Measurements from ENCODE around the gene HCK.

The HCK gene

DNA sequence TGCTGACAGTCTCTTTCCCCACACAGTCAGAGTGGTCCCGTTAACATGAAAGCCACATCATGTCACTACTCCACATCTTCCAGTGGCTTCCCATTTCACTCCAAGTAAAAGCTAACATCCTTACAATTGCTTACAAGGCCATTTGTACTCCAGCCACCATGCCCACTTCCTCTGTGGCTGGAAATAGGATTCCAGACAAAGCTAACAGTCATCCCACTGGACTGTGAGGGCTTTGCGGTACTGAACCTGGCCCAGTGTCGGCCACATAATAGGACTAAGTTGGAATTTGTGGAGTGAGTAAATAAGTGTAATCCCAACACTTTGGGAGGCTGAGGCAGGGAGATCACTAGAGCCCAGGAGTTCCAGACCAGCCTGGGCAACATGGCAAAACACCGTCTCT, 31.0 kb upstream of the HCK start:
- Mint-ChIP-seq H3K36me3 (ENCODE audit: low read depth) (no peaks in the 10 kb centered on the region), H3K27me3 (ENCODE audit: low read depth) (peaks cover 63% of the 10 kb centered on the region), H3K4me1 (peaks cover 12% of the 10 kb centered on the region), H3K4me3 (peak overlapping the region; percentile 63 to 72 (median 70)), H3K9me3 (no peaks in the 10 kb centered on the region), H3K27ac (peak overlapping the region in 1 of 3 experiments; percentile 38)
- TF ChIP-seq, protein P1, sequence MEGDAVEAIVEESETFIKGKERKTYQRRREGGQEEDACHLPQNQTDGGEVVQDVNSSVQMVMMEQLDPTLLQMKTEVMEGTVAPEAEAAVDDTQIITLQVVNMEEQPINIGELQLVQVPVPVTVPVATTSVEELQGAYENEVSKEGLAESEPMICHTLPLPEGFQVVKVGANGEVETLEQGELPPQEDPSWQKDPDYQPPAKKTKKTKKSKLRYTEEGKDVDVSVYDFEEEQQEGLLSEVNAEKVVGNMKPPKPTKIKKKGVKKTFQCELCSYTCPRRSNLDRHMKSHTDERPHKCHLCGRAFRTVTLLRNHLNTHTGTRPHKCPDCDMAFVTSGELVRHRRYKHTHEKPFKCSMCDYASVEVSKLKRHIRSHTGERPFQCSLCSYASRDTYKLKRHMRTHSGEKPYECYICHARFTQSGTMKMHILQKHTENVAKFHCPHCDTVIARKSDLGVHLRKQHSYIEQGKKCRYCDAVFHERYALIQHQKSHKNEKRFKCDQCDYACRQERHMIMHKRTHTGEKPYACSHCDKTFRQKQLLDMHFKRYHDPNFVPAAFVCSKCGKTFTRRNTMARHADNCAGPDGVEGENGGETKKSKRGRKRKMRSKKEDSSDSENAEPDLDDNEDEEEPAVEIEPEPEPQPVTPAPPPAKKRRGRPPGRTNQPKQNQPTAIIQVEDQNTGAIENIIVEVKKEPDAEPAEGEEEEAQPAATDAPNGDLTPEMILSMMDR (IDR thresholded peaks at IDR 0.05; ENCODE audit: unreplicated experiment in 3 of 3): no peak

DNA sequence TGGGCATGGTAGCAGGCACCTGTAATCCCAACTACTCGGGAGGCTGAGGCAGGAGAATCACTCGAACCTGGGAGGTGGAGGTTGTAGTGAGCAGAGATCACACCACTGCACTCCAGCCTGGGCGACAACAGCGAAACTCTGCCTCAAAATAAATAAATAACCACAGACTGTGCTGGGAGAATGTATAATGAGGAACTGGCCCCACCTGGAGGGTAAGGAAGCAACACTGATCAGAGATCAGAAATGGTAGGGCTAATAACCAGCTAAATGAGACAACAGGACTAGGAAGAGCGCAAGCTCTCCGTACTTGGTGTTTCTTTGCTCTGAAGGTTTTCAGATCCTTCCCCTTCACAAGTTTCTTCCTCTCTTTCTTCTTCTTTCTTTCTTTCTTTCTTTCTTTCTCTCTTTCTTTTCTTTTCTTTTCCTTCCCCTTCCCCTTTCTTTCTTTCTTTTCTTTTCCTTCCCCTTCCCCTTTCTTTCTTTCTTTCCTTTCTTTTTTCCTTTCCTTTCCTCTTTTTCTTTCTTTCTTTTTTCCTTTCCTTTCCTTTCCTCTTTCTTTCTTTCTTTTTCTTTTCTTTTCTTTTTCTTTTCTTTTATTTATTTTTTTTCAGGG, 27.3 kb upstream of the HCK start:
- Mint-ChIP-seq H3K4me3 (no peak overlapping the region), H3K27me3 (ENCODE audit: low read depth) (peaks cover 39% of the 10 kb centered on the region), H3K9me3 (no peaks in the 10 kb centered on the region), H3K36me3 (ENCODE audit: low read depth) (no peaks in the 10 kb centered on the region), H3K27ac (no peak overlapping the region), H3K4me1 (peaks cover 13% of the 10 kb centered on the region)
- TF ChIP-seq, protein P1 (IDR thresholded peaks at IDR 0.05; ENCODE audit: unreplicated experiment in 3 of 3): no peak

DNA sequence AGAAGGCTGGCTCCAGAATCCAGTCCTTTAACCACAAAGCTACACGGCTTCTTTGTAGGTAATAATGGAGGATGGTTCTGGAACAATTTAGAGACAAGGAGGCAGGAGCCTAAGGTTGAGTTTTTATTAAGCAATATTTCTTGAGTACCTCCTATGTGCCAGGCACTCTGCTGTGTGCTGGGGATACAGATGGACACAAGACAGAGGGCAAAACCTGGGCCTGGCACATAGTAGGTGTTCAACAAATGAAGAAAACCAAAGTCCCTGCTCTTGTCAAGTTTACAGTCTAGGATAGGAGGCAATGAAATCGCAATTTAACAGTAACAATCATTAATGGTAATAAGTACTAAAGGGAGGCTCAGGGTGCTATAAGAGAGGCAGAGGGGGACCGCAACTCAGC, 24.4 kb upstream of the HCK start:
- TF ChIP-seq, protein P1 (IDR thresholded peaks at IDR 0.05; ENCODE audit: unreplicated experiment in 3 of 3): no peak
- Mint-ChIP-seq H3K4me1 (peaks cover 6% of the 10 kb centered on the region), H3K27me3 (ENCODE audit: low read depth) (peaks cover 16% of the 10 kb centered on the region), H3K4me3 (peak overlapping the region; percentile 26 to 66 (median 31)), H3K36me3 (ENCODE audit: low read depth) (no peaks in the 10 kb centered on the region), H3K9me3 (no peaks in the 10 kb centered on the region), H3K27ac (no peak overlapping the region)

DNA sequence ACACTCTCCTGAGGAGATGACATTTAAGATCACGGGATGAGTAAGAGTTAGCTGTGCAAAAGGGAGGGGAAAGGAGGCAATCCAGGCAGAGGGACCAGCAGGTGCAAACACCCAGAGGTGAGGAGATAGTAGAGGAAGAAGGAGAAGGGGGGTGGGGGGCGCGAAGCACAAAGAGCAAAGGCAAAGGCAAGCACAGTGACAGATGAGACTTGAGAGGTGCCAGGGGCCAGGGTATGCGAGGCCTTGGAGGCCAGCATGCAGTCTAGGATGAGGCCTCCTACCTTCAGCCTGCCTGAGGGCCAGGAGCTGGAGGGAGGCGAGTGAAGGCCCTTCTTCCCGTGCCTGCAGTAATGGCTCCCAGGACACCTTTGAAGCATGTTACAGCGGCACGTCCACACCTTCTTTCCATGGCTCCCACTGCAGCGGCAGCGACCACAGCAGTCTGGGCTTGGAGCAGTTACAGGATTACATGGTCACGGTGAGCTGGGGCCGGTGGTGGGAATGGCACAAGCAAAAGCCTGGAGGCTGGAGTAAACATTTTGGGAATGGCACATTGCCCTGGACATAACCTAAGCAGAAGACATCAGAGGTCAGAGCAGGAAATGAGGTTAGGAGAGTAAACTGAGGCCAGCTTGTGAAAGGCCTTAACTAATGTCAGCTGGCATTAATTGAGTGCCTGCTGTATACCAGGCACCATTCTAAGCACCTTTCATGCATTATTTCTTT, 23.2 kb upstream of the HCK start:
- TF ChIP-seq, protein P1 (IDR thresholded peaks at IDR 0.05; ENCODE audit: unreplicated experiment in 3 of 3): no peak
- H3K36me3 Mint-ChIP-seq (ENCODE audit: low read depth): no peaks in the 10 kb centered on the region
- no peak overlapping the region for H3K27ac Mint-ChIP-seq
- peaks cover 6% of the 10 kb centered on the region for H3K4me1 Mint-ChIP-seq
- peak overlapping the region; percentile 50 to 63 (median 53) for H3K4me3 Mint-ChIP-seq
- H3K9me3 Mint-ChIP-seq: no peaks in the 10 kb centered on the region
- H3K27me3 Mint-ChIP-seq (ENCODE audit: low read depth): peaks cover 9% of the 10 kb centered on the region

DNA sequence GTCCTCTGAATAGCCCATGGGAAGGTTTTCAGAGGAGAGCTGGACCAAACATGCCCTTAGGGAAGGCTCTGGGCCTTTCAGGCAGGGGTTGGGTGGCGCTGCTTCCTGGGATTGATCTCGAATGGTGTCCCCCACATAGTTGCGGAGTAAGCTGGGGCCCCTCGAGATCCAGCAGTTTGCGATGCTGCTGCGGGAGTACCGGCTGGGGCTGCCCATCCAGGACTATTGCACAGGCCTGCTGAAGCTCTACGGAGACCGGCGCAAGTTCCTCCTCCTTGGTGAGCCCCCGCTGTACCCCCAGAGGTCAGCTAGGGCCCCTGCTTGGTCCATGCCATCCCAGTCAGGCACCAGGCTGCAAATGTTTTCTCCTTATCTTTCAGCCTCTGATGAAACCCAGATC, 22.5 kb upstream of the HCK start:
- peaks cover 14% of the 10 kb centered on the region for H3K27me3 Mint-ChIP-seq (ENCODE audit: low read depth)
- no peaks in the 10 kb centered on the region for H3K36me3 Mint-ChIP-seq (ENCODE audit: low read depth)
- peak overlapping the region in 1 of 3 experiments; percentile 39 for H3K4me3 Mint-ChIP-seq
- TF ChIP-seq, protein P1 (IDR thresholded peaks at IDR 0.05; ENCODE audit: unreplicated experiment in 3 of 3): no peak
- no peaks in the 10 kb centered on the region for H3K9me3 Mint-ChIP-seq
- no peak overlapping the region for H3K27ac Mint-ChIP-seq
- peaks cover 6% of the 10 kb centered on the region for H3K4me1 Mint-ChIP-seq
